Smooth muscle cell of the umbilical artery (primary cell): Measurements from ENCODE around the gene COG2. TPM values are rescaled to one million over a fixed set of nuclear protein-coding genes. Genes with fewer than 3 reads are reported as not detected.

Experiments used
- total RNA-seq: library from RNA; depleted of rRNA; stranded (reverse); fragments of >200 nt; gene quantifications from 2 replicates; pipeline ENCODE4 v1.2.3, GENCODE V29; 2014

COG2 gene
- total RNA-seq, result 19.6 and 21.2 TPM in 2 replicates

DNA sequence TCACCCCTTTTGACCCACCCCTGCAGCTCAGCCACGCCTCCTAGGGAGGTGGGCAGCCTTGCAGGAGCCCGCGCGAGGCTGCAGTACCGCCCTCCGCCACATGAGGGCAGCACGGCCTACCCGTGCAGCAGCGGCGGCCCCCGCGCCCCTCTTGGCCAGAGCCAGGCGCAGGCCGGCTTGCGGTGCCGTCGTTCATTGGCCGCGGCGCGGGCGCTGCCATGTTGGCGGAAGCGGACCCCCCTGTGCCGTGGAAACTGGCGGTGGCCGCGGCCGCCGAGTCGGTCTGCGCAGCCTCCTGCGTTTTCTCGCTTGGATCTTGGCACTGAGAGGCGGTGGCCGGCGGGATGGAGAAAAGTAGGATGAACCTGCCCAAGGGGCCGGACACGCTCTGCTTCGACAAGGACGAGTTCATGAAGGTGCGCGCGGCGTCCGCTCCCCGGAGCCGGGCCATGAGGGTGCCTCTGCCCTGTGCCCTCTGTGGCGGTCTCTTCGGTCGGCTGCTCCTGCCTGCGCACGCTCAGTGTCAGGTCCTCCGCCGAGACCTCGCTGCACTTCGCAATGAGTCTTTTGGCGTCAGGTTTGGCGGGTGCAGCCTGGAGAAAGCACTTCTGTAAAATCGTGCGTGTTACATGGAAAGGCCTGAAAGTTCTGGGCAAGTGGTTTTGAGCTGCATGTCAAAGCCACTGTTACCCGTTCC, at the start of gene COG2:
COG2 (plus strand) TSS at position 219 of the 697 bp plus-strand sequence; CDS start at position 345, 126 bp downstream.

DNA sequence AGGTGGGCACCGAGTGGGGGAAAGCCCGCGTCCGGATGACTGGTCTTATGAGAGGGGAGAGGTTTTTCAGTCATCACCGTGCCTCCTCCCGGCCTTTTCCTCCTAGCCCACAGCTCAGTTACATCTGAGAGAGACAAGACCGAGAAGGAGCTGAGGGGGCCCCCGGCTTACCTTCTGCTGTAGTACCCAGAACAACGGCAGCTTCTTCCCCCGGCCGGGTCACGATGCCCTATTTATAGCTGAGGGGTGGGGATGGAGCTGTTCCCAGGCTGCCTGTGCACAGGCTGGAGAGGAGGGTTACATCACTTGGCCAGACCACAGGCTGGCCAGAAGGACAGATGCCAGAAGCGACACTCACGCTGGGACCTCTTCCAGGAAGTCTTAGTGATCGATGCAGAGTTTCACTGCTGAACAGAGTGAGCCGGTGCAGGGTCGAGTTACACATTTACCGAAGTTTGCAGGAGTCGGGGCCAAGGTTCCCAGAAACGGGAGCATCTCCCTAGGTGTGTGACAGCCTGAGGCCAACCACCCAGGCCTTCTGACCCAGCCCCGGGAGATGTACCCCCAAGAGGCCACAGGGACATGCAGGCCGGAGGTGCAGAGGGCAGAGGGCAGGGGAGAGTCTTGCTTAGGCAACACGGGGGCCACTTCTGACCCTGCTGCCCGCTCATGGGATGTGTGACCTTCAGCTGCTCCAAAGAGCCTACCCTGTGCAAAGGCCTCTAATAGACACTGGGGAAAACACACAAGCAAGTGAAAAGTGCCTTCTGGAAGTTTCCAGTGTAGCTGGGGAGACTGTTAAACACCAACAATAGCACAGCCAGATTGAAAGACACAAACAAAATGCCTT, 71.9 kb downstream of the COG2 start, which contains the start of gene AGT:
AGT (minus strand) TSS at position 208 of the 850 bp plus-strand sequence. CDS start 3,299 bp downstream, outside the sequence.

Other genes with a start within 250 kb of the COG2 start
- gene PGBD5, start 216.1 kb upstream of the COG2 start, total RNA-seq, result under 0.01 TPM in 1 of 2 replicates, not detected in the other
- gene AGT, start 71.6 kb downstream of the COG2 start, total RNA-seq, result 0.09 TPM in 1 of 2 replicates, not detected in the other
- not detected in 2 replicates for gene CAPN9, start 104.9 kb downstream of the COG2 start, total RNA-seq
- 24.6 and 41.4 TPM in 2 replicates for gene C1orf198, start 226.0 kb downstream of the COG2 start, total RNA-seq